RWPE2 (cell line): ENCODE data around the gene DAB2.

Experiments
- ATAC-seq: fragments of 200-7000 bp; cut with Tn5 transposase; 3 replicates; pipeline ENCODE4 v1.9.1; 2021; ENCODE audit warnings: low read depth
- DNase-seq: peaks from one replicate; pipeline ENCODE4 v3.0.0-alpha.2; 2020; ENCODE audit warnings: low spot score
- H3K27ac ChIP-seq: fragments of 450-650 bp; 2 replicates; pipeline ENCODE4 v1.5.1; 2017; ENCODE audit warnings: mild to moderate bottlenecking; ENCODE audit not compliant: poor library complexity, severe bottlenecking
- H3K27me3 ChIP-seq: fragments of 250-450 bp; sonication (Bioruptor Pico); 2 replicates; pipeline ENCODE4 v1.5.1; 2021; ENCODE audit warnings: mild to moderate bottlenecking, moderate library complexity; ENCODE audit not compliant: insufficient read depth, poor library complexity, severe bottlenecking
- H3K36me3 ChIP-seq: fragments of 250-450 bp; sonication (Bioruptor Pico); 2 replicates; pipeline ENCODE4 v1.5.1; 2020; ENCODE audit warnings: low read depth, mild to moderate bottlenecking, moderate library complexity
- H3K4me1 ChIP-seq: fragments of 250-450 bp; sonication (Bioruptor Pico); 2 replicates; pipeline ENCODE4 v1.5.1; 2021; ENCODE audit warnings: mild to moderate bottlenecking, moderate library complexity; ENCODE audit not compliant: insufficient read depth, poor library complexity, severe bottlenecking
- H3K4me3 ChIP-seq: fragments of 250-450 bp; sonication (Bioruptor Pico); 2 replicates; pipeline ENCODE4 v1.5.1; 2021; ENCODE audit warnings: mild to moderate bottlenecking, moderate library complexity; ENCODE audit not compliant: severe bottlenecking
- H3K9me3 ChIP-seq: fragments of 250-450 bp; sonication (Bioruptor Pico); 2 replicates; pipeline ENCODE4 v1.5.1; 2021; ENCODE audit warnings: mild to moderate bottlenecking, moderate library complexity; ENCODE audit not compliant: severe bottlenecking
- CTCF ChIP-seq: fragments of 450-650 bp; IDR thresholded peaks from one replicate; pipeline ENCODE4 v1.5.1; 2017; ENCODE audit warnings: mild to moderate bottlenecking, moderate library complexity; ENCODE audit not compliant: poor library complexity, severe bottlenecking

The DAB2 gene

GRCh38 chr5:39328731-39329130, 96.0 kb downstream of the DAB2 start:
- H3K4me1 ChIP-seq: no peaks in the 10 kb centered on the region
- no peaks in the 10 kb centered on the region for H3K36me3 ChIP-seq
- H3K9me3 ChIP-seq: no peaks in the 10 kb centered on the region
- H3K27me3 ChIP-seq: no peaks in the 10 kb centered on the region
- no peak for TF ChIP-seq CTCF
- H3K27ac ChIP-seq: no peak overlapping the region
- no peak for ATAC-seq
- no peak overlapping the region for H3K4me3 ChIP-seq
- DNase-seq: no peak

- ATAC-seq (no peak), DNase-seq (no peak)
- no peaks in the 10 kb centered on the region for H3K36me3 ChIP-seq
- no peaks in the 10 kb centered on the region for H3K27me3 ChIP-seq
- no peak for TF ChIP-seq CTCF
- H3K4me3 ChIP-seq: no peak overlapping the region
- H3K4me1 ChIP-seq: no peaks in the 10 kb centered on the region
- no peak overlapping the region for H3K27ac ChIP-seq
- no peaks in the 10 kb centered on the region for H3K9me3 ChIP-seq
Observed at GRCh38 chr5:39323542-39323941, 101.2 kb downstream of the DAB2 start.
